SK-N-SH (cell line): Measurements from ENCODE around the gene CD101. TPM values are rescaled to one million over a fixed set of nuclear protein-coding genes. Genes with fewer than 3 reads are reported as not detected.

Experiments
- CTCF ChIA-PET: fragments of 300-600, 350-600 bp; formaldehyde crosslinking; extraction: SDS; loops from one replicate; lab custom pipeline; 2021; lab: Yijun Ruan, JAX
- POLR2A ChIA-PET: fragments of 350-600 bp; sonication (Branson Sonifier 250); formaldehyde crosslinking; extraction: SDS; loops from one replicate; lab custom pipeline; 2020; ENCODE audit warnings: antibody characterized with exemption, inconsistent platforms; lab: Yijun Ruan, JAX
- DNase-seq: peaks from one replicate; pipeline ENCODE4 v3.0.0; 2012
- H2AFZ ChIP-seq: fragments of 200-600 bp; sonication (generic); 2 replicates; pipeline ENCODE4 v1.8.1; 2016; ENCODE audit warnings: antibody characterized with exemption, mild to moderate bottlenecking, low read depth
- H3F3A ChIP-seq: fragments of 200-600 bp; sonication (generic); replicated peaks from 2 replicates; pipeline ENCODE3; 2016; ENCODE audit warnings: antibody characterized with exemption, mild to moderate bottlenecking; ENCODE audit not compliant: insufficient read depth
- H3K27ac ChIP-seq, 2 experiments: fragments of 200-500 bp in 1 of 2; fragments of 200-600 bp in 1 of 2; sonication (Bioruptor generic) in 1 of 2; sonication (generic), shearing (Covaris generic) in 1 of 2; 2 replicates each; pipeline versions ENCODE4 v1.5.1 to v1.6.1; 2014 to 2016; ENCODE audit warnings: low read depth in 2 of 2, inconsistent platforms in 1 of 2, low read length in 1 of 2, mild to moderate bottlenecking in 1 of 2, mixed read lengths in 1 of 2
- H3K27me3 ChIP-seq: fragments of 200-600 bp; sonication (generic), shearing (Covaris generic); 2 replicates; pipeline ENCODE4 v1.6.1; 2016; ENCODE audit warnings: mixed run types; ENCODE audit not compliant: insufficient read depth
- H3K36me3 ChIP-seq, 2 experiments: fragments of 200-500 bp in 1 of 2; fragments of 200-600 bp in 1 of 2; sonication (Bioruptor generic) in 1 of 2; sonication (generic) in 1 of 2; replicated peaks in 1 of 2; 2 replicates each; pipeline versions ENCODE3 to v1.5.1; 2014 to 2016; ENCODE audit warnings: low read length in 1 of 2, mild to moderate bottlenecking in 1 of 2; ENCODE audit not compliant: insufficient read depth in 2 of 2, control insufficient read depth in 1 of 2
- H3K4me1 ChIP-seq, 2 experiments: fragments of 200-500 bp in 1 of 2; fragments of 200-600 bp in 1 of 2; sonication (Bioruptor generic) in 1 of 2; sonication (generic), shearing (Covaris generic) in 1 of 2; 2 replicates each; pipeline versions ENCODE4 v1.5.1 to v1.6.1; 2014 to 2016; ENCODE audit warnings: low read depth in 1 of 2, low read length in 1 of 2, mixed run types in 1 of 2; ENCODE audit not compliant: insufficient read depth in 2 of 2, control insufficient read depth in 1 of 2
- H3K4me2 ChIP-seq: fragments of 200-600 bp; sonication (generic), shearing (Covaris generic); 2 replicates; pipeline ENCODE4 v1.6.1; 2017; ENCODE audit warnings: mixed run types
- H3K4me3 ChIP-seq, 2 experiments: fragments of 200-500 bp in 1 of 2; fragments of 200-600 bp in 1 of 2; sonication (Bioruptor generic) in 1 of 2; sonication (generic), shearing (Covaris generic) in 1 of 2; 2 replicates each; pipeline versions ENCODE4 v1.5.1 to v1.8.1; 2014 to 2016; ENCODE audit warnings: low read depth in 2 of 2, inconsistent platforms in 1 of 2, low read length in 1 of 2, mild to moderate bottlenecking in 1 of 2, mixed read lengths in 1 of 2, moderate library complexity in 1 of 2
- H3K79me2 ChIP-seq: fragments of 200-600 bp; sonication (generic); 2 replicates; pipeline ENCODE4 v1.8.1; 2017; ENCODE audit warnings: mild to moderate bottlenecking; ENCODE audit not compliant: insufficient read depth
- H3K9ac ChIP-seq: fragments of 200-600 bp; sonication (generic); 2 replicates; pipeline ENCODE4 v1.6.1; 2017; ENCODE audit warnings: mixed run types
- H3K9me2 ChIP-seq: fragments of 200-600 bp; sonication (generic); 2 replicates; pipeline ENCODE4 v1.6.1; 2017; ENCODE audit warnings: mixed run types
- H3K9me3 ChIP-seq: fragments of 200-600 bp; sonication (generic); 2 replicates; pipeline ENCODE4 v1.6.1; 2017; ENCODE audit warnings: mixed run types, mild to moderate bottlenecking, moderate library complexity
- H4K20me1 ChIP-seq: fragments of 200-600 bp; sonication (generic); 2 replicates; pipeline ENCODE4 v1.6.1; 2017; ENCODE audit warnings: mild to moderate bottlenecking, mixed run types; ENCODE audit not compliant: insufficient read depth
- CTCF ChIP-seq: fragments of 200-600 bp; sonication (generic); IDR thresholded peaks from 2 replicates; pipeline ENCODE4 v1.6.1; 2017; ENCODE audit warnings: antibody characterized with exemption, mild to moderate bottlenecking, moderate library complexity
- ELF1 ChIP-seq: IDR thresholded peaks from 2 replicates; pipeline ENCODE4 v1.4.0; 2012
- EP300 ChIP-seq, 2 experiments: IDR thresholded peaks; 2 replicates each; pipeline versions ENCODE4 v1.4.0 to v1.6.1; 2012; ENCODE audit warnings: borderline replicate concordance in 1 of 2, low read depth in 1 of 2, low read length in 1 of 2
- EZH2phosphoT487 ChIP-seq: fragments of 200-600 bp; sonication (generic); IDR thresholded peaks from 2 replicates; pipeline ENCODE4 v1.6.1; 2017; ENCODE audit warnings: low read depth, mixed run types, mild to moderate bottlenecking, antibody characterized with exemption, moderate library complexity, borderline replicate concordance
- FOSL2 ChIP-seq: IDR thresholded peaks from 2 replicates; pipeline ENCODE4 v1.4.0; 2012; ENCODE audit warnings: low read depth, mild to moderate bottlenecking, moderate library complexity, borderline replicate concordance
- JUND ChIP-seq: IDR thresholded peaks from 2 replicates; pipeline ENCODE4 v1.4.0; 2012
- MEF2A ChIP-seq: IDR thresholded peaks from 2 replicates; pipeline ENCODE4 v1.4.0; 2012; ENCODE audit warnings: low read depth, borderline replicate concordance
- NFIC ChIP-seq: IDR thresholded peaks from 2 replicates; pipeline ENCODE4 v1.4.0; 2012; ENCODE audit warnings: borderline replicate concordance
- POLR2AphosphoS5 ChIP-seq: IDR thresholded peaks from 2 replicates; pipeline ENCODE4 v1.6.1; 2012; ENCODE audit warnings: low read depth, low read length
- RAD21 ChIP-seq: IDR thresholded peaks from 2 replicates; pipeline ENCODE4 v1.6.1; 2012; ENCODE audit warnings: mild to moderate bottlenecking, low read length
- RCOR1 ChIP-seq: fragments of 150-350 bp; IDR thresholded peaks from 2 replicates; pipeline ENCODE4 v1.6.1; 2017; ENCODE audit warnings: antibody characterized with exemption, low read length
- REST ChIP-seq: IDR thresholded peaks from 2 replicates; pipeline ENCODE4 v1.6.1; 2012; ENCODE audit warnings: mild to moderate bottlenecking, low read depth, low read length, moderate library complexity
- RXRA ChIP-seq: IDR thresholded peaks from 2 replicates; pipeline ENCODE4 v1.4.0; 2012; ENCODE audit warnings: low read depth, mild to moderate bottlenecking, borderline replicate concordance
- SIN3A ChIP-seq: IDR thresholded peaks from 2 replicates; pipeline ENCODE4 v1.6.1; 2012; ENCODE audit warnings: low read depth, mild to moderate bottlenecking, low read length, moderate library complexity, borderline replicate concordance
- SMC3 ChIP-seq: IDR thresholded peaks from 2 replicates; pipeline ENCODE4 v1.6.1; 2012; ENCODE audit warnings: low read depth, low read length, improper control_type of control experiment
- TAF1 ChIP-seq: IDR thresholded peaks from 2 replicates; pipeline ENCODE4 v1.6.1; 2012; ENCODE audit warnings: low read depth, mild to moderate bottlenecking, low read length, moderate library complexity, borderline replicate concordance
- WGBS: methylation state at CpG from one replicate; pipeline ENCODE4 v1.1.6; 2017; ENCODE audit warnings: low lambda C conversion rate; 5-methylcytosine and 5-hydroxymethylcytosine counted together
- polyA plus RNA-seq, 3 experiments: library from polyadenylated mRNA; depleted of rRNA; stranded (reverse); fragments of >200 nt; gene quantifications; 2 replicates each; pipeline ENCODE4 v1.2.3, GENCODE V29; 2012
- TF ChIP-seq, protein P1 (sequence below): IDR thresholded peaks from 2 replicates; pipeline ENCODE4 v1.4.0; 2012; ENCODE audit warnings: low read depth, borderline replicate concordance

The CD101 gene
- polyA plus RNA-seq, 1 of the 3 experiments (the other 2 are of a cell fraction) = 0.16 TPM

- 94% methylated on average over 6 of the region's 6 CpGs for WGBS
- CTCF ChIA-PET = interaction anchor here (1.1 kb wide), 1 partner anchor 294 kb away, joined by 3 read pairs; the partner anchor contains the start of gene IGSF3
Observed at GRCh38 chr1:116961606-116962005, 40.0 kb upstream of the CD101 start.

More at GRCh38 chr1:116961606-116962005, 40.0 kb upstream of the CD101 start:
- H3K79me2 ChIP-seq = no peaks in the 10 kb centered on the region
- H3K27me3 ChIP-seq = no peaks in the 10 kb centered on the region
- H3K4me3 ChIP-seq = no peak overlapping the region
- no peak overlapping the region for H2AFZ ChIP-seq
- no peak overlapping the region for H3K4me2 ChIP-seq
- DNase-seq = no peak
- no peak for TF ChIP-seq EP300 (IDR thresholded peaks at IDR 0.05; ENCODE audit: borderline replicate concordance in 1 of 2, low read depth in 1 of 2, low read length in 1 of 2)
- no peak for TF ChIP-seq SIN3A
- TF ChIP-seq RAD21 = no peak
- no peak for TF ChIP-seq RCOR1
- no peak for TF ChIP-seq FOSL2
- TF ChIP-seq CTCF = no peak
- TF ChIP-seq, protein P1, sequence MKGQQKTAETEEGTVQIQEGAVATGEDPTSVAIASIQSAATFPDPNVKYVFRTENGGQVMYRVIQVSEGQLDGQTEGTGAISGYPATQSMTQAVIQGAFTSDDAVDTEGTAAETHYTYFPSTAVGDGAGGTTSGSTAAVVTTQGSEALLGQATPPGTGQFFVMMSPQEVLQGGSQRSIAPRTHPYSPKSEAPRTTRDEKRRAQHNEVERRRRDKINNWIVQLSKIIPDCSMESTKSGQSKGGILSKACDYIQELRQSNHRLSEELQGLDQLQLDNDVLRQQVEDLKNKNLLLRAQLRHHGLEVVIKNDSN = no peak
- no peak for TF ChIP-seq MEF2A
- TF ChIP-seq NFIC = no peak
- TF ChIP-seq JUND = no peak
- no peak for TF ChIP-seq TAF1
- no peak for TF ChIP-seq SMC3
- no peak for TF ChIP-seq EZH2phosphoT487
- no peak for TF ChIP-seq RXRA
- TF ChIP-seq ELF1 = no peak
- TF ChIP-seq REST = no peak
- no peak for TF ChIP-seq POLR2AphosphoS5
- H3K9ac ChIP-seq = no peak overlapping the region
- no peaks in the 10 kb centered on the region for H3F3A ChIP-seq
- no peaks in the 10 kb centered on the region for H3K9me2 ChIP-seq
- no peaks in the 10 kb centered on the region for H4K20me1 ChIP-seq
- POLR2A ChIA-PET = no interaction called here
- no peak overlapping the region for H3K27ac ChIP-seq
- H3K36me3 ChIP-seq = no peaks in the 10 kb centered on the region
- H3K4me1 ChIP-seq = peaks cover 0 to 3% of the 10 kb centered on the region in 2 experiments; a peak in 1 of 4 replicates
- H3K9me3 ChIP-seq = no peaks in the 10 kb centered on the region
